Stimulated activated CD4-positive, alpha-beta T cell treated with anti-CD3 and anti-CD28 coated beads, Interleukin-15, amount 100 ng/mL, for 48 hours (primary cell): ENCODE measurements around the gene AKAP6.
"Not testable (repeated sequence)": the region's sequence is repeated elsewhere in the genome, so short reads cannot be mapped to it uniquely, and the experiment has no call there.

Experiments
- DNase-seq, 2 donors: peaks; one replicate each; pipeline ENCODE4 v3.0.0-alpha.2; 2020; ENCODE audit warnings: low read depth in 2 of 2

The AKAP6 gene

GRCh38 chr14:32578181-32578580 is 249.1 kb downstream of the AKAP6 start:
- DNase-seq, result no peak

- DNase-seq, result not testable (repeated sequence)
Observed at GRCh38 chr14:32583427-32583826, 254.3 kb downstream of the AKAP6 start.

GRCh38 chr14:32584079-32584478 is 255.0 kb downstream of the AKAP6 start:
- DNase-seq, result no peak

- no peak for DNase-seq
Observed at GRCh38 chr14:32587461-32587860, 258.4 kb downstream of the AKAP6 start.

GRCh38 chr14:32588448-32589320 is 259.6 kb downstream of the AKAP6 start:
- peak in 1 of 2 donors; percentile 1 for DNase-seq

- DNase-seq, result no peak
Observed at GRCh38 chr14:32590157-32590556, 261.1 kb downstream of the AKAP6 start.

- no peak for DNase-seq
Observed at GRCh38 chr14:32593290-32593942, 264.3 kb downstream of the AKAP6 start.

GRCh38 chr14:32594766-32595165 is 265.7 kb downstream of the AKAP6 start:
- no peak for DNase-seq

- no peak for DNase-seq
Observed at GRCh38 chr14:32595497-32595896, 266.4 kb downstream of the AKAP6 start.

- DNase-seq, result no peak
Observed at GRCh38 chr14:32596390-32596789, 267.3 kb downstream of the AKAP6 start.

- DNase-seq, result no peak
Observed at GRCh38 chr14:32597771-32598170, 268.7 kb downstream of the AKAP6 start.

GRCh38 chr14:32601069-32601468 is 272.0 kb downstream of the AKAP6 start:
- no peak for DNase-seq

GRCh38 chr14:32601906-32602305 is 272.8 kb downstream of the AKAP6 start:
- no peak for DNase-seq

GRCh38 chr14:32602699-32603098 is 273.6 kb downstream of the AKAP6 start:
- no peak for DNase-seq

- DNase-seq, result no peak
Observed at GRCh38 chr14:32603992-32604565, 275.0 kb downstream of the AKAP6 start.

- no peak for DNase-seq
Observed at GRCh38 chr14:32606301-32606700, 277.2 kb downstream of the AKAP6 start.

- DNase-seq, result no peak
Observed at GRCh38 chr14:32607399-32607798, 278.3 kb downstream of the AKAP6 start.

- DNase-seq, result no peak
Observed at GRCh38 chr14:32608857-32609256, 279.8 kb downstream of the AKAP6 start.

GRCh38 chr14:32609388-32609787 is 280.3 kb downstream of the AKAP6 start:
- no peak for DNase-seq

- no peak for DNase-seq
Observed at GRCh38 chr14:32611752-32612151, 282.7 kb downstream of the AKAP6 start.

- DNase-seq, result no peak
Observed at GRCh38 chr14:32618991-32619390, 289.9 kb downstream of the AKAP6 start.

- DNase-seq, result no peak
Observed at GRCh38 chr14:32620303-32620702, 291.2 kb downstream of the AKAP6 start.

- no peak for DNase-seq
Observed at GRCh38 chr14:32620724-32621123, 291.6 kb downstream of the AKAP6 start.
